Kidney capillary endothelial cell (primary cell): ENCODE data around the gene MYO7A.

Experiments used
- DNase-seq: peaks from one replicate; pipeline ENCODE4 v3.0.0-alpha.2; 2018; ENCODE audit warnings: low spot score

MYO7A gene

GRCh38 chr11:77127920-77128691 is at the start of gene MYO7A:
Gene MYO7A, plus strand, starts transcription at chr11:77128246. Its CDS starts 2,389 bp downstream, at chr11:77130635.
- DNase-seq: peak; percentile 21

GRCh38 chr11:77079666-77080065 is 48.4 kb upstream of the MYO7A start:
- DNase-seq: no peak

DNA sequence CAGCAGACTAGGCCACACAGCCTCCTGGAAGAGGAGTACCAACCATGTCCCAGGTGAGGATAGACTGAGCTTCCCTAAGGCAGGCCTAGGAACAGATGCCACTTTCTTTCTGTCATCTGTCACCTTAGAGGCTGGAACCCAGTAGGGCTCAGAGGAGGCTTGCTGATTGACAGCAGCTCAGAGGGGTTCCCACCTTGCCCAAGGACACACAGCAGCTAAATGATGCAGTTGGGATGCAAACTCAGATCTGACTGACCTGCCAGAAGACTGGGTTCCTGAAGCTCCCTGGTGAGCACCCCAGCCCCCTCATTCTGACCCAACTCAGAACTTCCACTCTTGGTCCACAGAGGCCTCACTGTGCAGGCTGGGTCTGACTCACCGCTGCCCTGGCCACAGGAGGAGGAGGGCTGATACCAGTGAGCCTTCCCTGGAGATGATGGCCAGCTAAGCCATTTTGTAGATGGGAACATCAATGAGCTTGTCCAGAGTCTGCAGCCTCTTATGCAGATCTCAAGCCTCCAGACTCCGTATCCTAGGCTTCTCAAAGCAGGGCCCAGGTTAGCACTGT is 47.3 kb upstream of the MYO7A start:
- no peak for DNase-seq

GRCh38 chr11:77081381-77081851 is 46.6 kb upstream of the MYO7A start:
- no peak for DNase-seq

DNA sequence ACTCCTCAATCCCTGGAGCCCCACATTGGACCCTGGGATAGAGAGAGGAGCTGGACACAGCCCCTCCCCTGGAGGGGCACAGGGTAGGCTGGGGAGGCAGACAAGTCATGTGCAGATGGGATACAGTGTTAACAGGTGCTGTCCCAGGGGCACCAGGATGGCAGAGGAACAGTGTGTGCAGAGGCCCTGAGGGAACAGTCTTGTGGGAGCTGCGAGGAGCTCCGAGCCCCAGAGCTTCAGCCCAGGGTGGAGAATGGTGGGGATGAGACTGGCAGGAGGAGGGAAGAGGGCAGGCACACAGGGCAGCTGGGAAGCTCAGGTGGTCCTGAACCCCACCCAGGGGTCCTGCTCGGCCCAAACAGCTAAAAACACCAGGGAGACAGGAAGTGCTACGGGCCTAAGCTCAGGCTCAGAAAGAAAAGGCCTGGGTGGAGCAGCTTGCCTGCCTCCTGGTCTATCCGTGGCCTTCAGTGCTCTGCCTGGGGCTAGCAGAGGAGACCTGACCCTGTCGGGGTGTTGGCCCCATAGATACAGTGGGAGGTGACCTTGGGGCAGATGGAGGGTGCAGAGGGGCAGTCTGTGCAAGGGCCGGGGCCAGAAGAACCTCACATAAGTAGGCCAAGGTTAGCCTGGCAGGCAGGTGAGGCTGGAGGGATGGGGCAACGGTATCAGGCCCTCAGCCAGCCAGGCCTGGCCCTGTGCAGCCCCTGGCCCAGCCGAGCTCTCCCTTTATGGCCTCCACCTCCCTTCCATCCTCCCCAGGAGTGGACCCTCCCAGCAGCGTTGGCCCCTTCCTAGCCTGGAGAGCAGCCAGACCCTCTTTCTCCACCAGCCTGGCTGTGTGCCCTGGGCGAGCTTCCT is 45.8 kb upstream of the MYO7A start:
- DNase-seq: no peak

GRCh38 chr11:77082838-77083565 is 45.0 kb upstream of the MYO7A start:
- peak; percentile 82 for DNase-seq

DNA sequence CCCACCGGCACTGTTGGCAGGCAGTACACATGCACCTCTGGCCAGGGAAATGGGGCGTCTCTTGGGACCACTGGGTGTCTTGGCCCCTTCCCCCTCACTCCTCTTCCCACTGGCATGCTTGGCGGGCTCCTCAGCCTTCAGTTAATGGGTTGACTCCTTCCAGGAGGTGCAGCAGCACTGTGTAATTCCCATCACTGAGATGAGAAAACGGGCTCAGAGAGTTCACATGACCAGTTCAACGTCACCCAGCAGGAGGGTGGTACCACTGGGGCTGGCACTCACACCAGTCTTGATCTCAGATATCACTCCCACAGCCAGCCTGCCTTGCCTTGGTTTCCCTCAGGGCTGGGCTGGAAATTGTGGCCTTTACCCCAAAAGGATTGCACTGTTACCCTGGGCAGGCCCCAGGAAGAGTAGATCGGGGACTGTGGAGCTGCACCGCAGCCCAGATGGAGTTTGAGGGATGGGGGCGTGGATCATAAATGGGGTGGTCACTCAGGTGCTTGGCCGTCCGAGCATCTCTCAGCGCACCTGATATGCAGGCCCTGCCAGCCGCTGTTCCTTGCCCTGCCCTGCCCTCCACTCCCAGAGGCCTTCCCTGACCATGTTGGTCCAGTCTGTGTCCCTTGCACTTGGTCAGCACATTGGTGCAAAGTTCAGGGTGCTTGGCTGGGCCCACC is 44.3 kb upstream of the MYO7A start:
- no peak for DNase-seq

DNA sequence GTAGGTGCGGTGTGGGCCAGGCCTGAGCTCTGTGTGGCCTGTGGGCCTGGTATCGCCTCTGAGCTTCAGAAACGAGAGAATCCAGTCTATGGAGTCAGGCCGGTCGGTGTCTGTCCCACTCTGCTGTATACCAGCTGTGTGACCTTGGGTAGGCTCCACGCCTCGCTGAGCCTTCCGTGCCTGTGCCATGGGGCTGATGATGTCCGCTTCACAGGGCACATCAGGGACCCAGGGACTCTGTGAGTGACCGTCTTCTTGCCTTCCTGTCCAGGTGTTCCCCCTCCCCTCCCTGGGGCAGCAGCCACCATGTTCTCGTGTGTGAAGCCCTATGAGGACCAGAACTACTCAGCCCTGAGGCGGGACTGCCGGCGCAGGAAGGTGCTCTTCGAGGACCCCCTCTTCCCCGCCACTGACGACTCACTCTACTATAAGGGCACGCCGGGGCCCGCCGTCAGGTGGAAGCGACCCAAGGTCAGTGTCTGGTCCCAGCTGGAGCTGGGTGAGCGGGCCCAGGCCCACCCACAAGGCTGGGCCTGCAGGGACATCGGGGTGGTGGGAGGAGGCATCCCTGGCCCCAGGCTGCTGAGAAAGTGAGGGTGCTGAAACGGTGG is 43.4 kb upstream of the MYO7A start:
- no peak for DNase-seq

DNA sequence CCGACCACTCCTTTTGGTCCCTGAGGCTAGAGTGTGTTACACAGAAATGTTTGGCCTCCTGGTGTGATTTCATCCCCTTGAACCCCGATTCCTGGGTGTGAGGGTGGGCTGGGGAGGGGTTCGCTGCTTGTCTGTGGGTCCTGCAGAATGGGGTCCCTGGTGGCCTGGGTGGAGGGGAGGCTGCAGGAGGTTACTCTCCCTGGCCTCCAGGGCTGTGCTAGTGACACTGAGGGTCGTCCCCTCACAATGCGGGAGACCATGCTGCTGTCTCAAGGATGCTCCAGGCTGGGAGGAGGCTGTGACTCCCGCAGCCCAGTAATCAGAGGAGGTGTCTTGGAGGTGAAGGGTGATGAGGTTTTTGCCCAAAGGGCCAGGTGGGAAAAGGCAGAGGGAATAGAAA is 42.4 kb upstream of the MYO7A start:
- DNase-seq: no peak

- no peak for DNase-seq
Observed at GRCh38 chr11:77086521-77087472, 41.2 kb upstream of the MYO7A start.

- DNase-seq: no peak
Observed at GRCh38 chr11:77087723-77088225, 40.3 kb upstream of the MYO7A start.

DNA sequence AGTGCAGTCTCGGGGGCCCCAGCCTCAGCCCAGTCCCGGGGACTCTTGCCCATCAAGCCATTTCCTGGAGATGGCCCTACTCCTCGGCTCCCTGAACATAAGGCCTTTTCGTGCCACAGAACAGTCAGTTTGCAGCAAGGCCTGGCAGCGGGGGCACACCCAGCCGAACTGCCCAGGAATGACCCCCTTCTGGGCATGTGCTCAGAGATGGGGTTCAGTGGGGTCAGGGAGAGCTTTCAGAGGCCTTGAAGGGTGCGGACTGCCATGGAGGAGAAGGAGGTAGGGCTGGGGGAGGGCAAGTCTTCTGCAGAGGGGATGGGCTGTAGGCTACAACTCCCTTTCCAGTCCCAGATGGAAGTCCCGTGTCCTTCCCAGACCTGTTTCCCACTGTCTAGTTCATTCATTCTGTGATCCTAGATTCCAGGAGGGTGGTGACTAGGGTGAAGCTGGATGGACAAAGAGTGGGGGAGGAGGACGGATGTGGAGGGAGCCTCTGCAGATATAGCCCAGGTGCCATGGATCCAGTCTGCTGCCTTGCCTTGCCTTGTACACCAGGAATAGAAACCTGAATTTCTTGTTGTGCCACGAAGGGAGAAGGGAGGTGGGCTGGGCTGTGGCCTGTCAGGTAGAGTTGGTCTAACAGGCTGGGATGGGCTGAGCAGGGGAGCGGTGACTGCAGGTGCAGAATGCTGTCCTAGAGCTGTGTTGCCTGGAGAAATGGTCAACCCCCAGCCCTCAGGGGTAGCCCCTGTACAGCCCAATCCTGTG is 39.6 kb upstream of the MYO7A start:
- DNase-seq: no peak

DNA sequence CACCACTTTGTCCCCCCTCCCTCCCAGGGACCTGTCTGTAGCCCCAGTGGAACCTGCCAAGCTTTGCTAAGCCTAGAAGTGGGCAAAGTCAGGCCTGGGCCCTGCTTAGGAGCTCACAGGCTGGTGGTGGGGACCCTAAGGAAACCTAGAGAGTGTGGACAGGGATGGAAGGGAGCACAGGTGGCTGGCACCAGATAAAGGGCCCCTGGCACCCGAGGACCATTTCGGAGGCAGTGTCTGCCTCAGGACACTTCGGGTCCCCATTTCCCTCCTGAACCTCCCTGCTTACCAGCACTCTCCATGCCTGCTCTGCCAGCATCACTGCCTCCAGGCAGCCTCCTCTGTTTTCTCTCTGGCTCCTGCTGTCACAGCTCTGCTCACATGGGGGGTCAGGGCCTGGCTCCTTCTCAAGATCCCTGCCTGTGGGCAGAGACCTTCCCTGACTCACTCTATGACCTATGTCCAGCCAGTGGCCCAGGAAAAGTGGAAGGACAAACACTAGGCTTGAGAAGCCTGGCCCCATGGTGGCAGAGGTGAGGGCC is 39.0 kb upstream of the MYO7A start:
- no peak for DNase-seq

GRCh38 chr11:77090046-77090372 is 38.0 kb upstream of the MYO7A start:
- no peak for DNase-seq

GRCh38 chr11:77090373-77091111 is 37.5 kb upstream of the MYO7A start:
- no peak for DNase-seq

- peak; percentile 60 for DNase-seq
Observed at GRCh38 chr11:77091146-77091940, 36.7 kb upstream of the MYO7A start.

- DNase-seq: no peak
Observed at GRCh38 chr11:77092382-77092781, 35.7 kb upstream of the MYO7A start.
